ENCODE measurements around the gene MLX.

MLX gene

GRCh38 chr17:42563950-42564349, 3.0 kb upstream of the MLX start:
- 78% methylated on average over 7 of the region's 9 CpGs for WGBS
- peaks cover 49% of the 10 kb centered on the region for H3K4me1 ChIP-seq (ENCODE audit: control insufficient read depth, insufficient read depth, low read depth, low read length)
- H3K18ac ChIP-seq (ENCODE audit: low read depth in 1 of 2, low read length in 2 of 2), result no peak overlapping the region
- H3K27ac ChIP-seq (ENCODE audit: low read length, poor library complexity, severe bottlenecking), result no peak overlapping the region
- H3K79me1 ChIP-seq (replicated peaks; ENCODE audit: low read length, poor library complexity, severe bottlenecking), result peaks cover 28% of the 10 kb centered on the region
- H3K4me3 ChIP-seq (ENCODE audit: insufficient read depth in 1 of 2, low read depth in 1 of 2, low read length in 2 of 2), result peak overlapping the region in 1 of 2 experiments; percentile 95
- DNase-seq, result no peak
- no peak overlapping the region for H2BK15ac ChIP-seq (ENCODE audit: low read depth, poor library complexity, severe bottlenecking)
- no peak overlapping the region for H2BK12ac ChIP-seq (ENCODE audit: low read length in 2 of 2)
- H3K23ac ChIP-seq (ENCODE audit: low read length in 2 of 2), result no peak overlapping the region
- peak overlapping the region; percentile 97 for H3K9ac ChIP-seq (ENCODE audit: low read length)
- H3K36me3 ChIP-seq (ENCODE audit: control insufficient read depth in 1 of 2, insufficient read depth in 2 of 2, low read depth in 1 of 2, low read length in 2 of 2), result peaks cover 40 to 47% of the 10 kb centered on the region in 2 experiments
- no peak overlapping the region for H2AFZ ChIP-seq (ENCODE audit: low read depth, low read length)
- no peak overlapping the region for H2BK120ac ChIP-seq (ENCODE audit: low read depth, low read length)
- H3K27me3 ChIP-seq (ENCODE audit: control insufficient read depth in 1 of 2, insufficient read depth in 1 of 2, low read length in 2 of 2), result no peaks in the 10 kb centered on the region
- H3K9me3 ChIP-seq (ENCODE audit: control insufficient read depth, low read length), result no peaks in the 10 kb centered on the region
- H3K4me2 ChIP-seq (ENCODE audit: low read length, poor library complexity, severe bottlenecking), result no peak overlapping the region
- no peak overlapping the region for H4K8ac ChIP-seq (ENCODE audit: low read length)
- H3K14ac ChIP-seq (ENCODE audit: low read length in 2 of 2), result no peak overlapping the region
- no peak overlapping the region for H2BK5ac ChIP-seq (ENCODE audit: low read depth, low read length, poor library complexity, severe bottlenecking)
- H4K91ac ChIP-seq (ENCODE audit: low read length), result no peak overlapping the region
- no peak overlapping the region for H2AK5ac ChIP-seq (ENCODE audit: low read length, severe bottlenecking)
- H3K4ac ChIP-seq (ENCODE audit: low read depth in 1 of 2, low read length in 2 of 2), result no peak overlapping the region

- DNase-seq, result no peak
Observed at GRCh38 chr17:42564815-42565522, 1.9 kb upstream of the MLX start.

DNA sequence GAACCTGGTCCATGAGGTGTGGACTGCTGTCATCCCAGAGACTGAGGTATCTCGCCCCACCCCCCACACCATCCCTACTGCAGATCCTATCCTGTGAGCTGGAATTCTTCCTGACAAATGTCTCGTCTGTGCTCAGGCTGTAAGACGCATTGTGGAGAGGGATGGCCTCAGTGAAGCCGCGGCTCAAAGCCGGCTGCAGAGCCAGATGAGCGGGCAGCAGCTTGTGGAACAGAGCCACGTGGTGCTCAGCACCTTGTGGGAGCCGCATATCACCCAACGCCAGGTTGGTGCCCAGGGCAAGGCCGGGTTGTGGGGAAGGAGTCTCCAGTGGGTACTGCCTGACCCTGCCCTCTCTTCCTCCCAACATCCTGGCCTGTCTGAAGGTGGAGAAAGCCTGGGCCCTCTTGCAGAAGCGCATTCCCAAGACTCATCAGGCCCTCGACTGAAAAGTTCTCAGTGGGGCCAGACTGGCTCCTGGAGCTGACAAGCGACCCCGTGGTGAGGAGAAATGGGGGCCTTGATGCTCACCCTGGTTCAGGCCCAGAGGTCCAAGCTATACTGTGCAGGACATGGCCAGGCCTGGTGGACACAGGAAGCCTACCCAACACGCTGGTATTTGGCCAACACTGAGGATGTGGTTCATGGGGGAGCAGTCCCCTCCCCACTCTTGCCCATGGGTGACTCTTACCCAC, 1.2 kb upstream of the MLX start:
- no peak overlapping the region for H2BK15ac ChIP-seq (ENCODE audit: low read depth, poor library complexity, severe bottlenecking)
- WGBS, result 95% methylated on average over 16 of the region's 16 CpGs
- DNase-seq, result no peak
- H3K23ac ChIP-seq (ENCODE audit: low read length in 2 of 2), result no peak overlapping the region
- no peak overlapping the region for H3K4me2 ChIP-seq (ENCODE audit: low read length, poor library complexity, severe bottlenecking)
- H2BK12ac ChIP-seq (ENCODE audit: low read length in 2 of 2), result no peak overlapping the region
- peak overlapping the region; percentile 94 for H4K8ac ChIP-seq (ENCODE audit: low read length)
- H3K27ac ChIP-seq (ENCODE audit: low read length, poor library complexity, severe bottlenecking), result no peak overlapping the region
- H2BK5ac ChIP-seq (ENCODE audit: low read depth, low read length, poor library complexity, severe bottlenecking), result no peak overlapping the region
- H3K9me3 ChIP-seq (ENCODE audit: control insufficient read depth, low read length), result no peaks in the 10 kb centered on the region
- H3K9ac ChIP-seq (ENCODE audit: low read length), result peak overlapping the region; percentile 91
- peaks cover 49% of the 10 kb centered on the region for H3K4me1 ChIP-seq (ENCODE audit: control insufficient read depth, insufficient read depth, low read depth, low read length)
- H4K91ac ChIP-seq (ENCODE audit: low read length), result peak overlapping the region; percentile 2
- no peak overlapping the region for H3K4me3 ChIP-seq (ENCODE audit: insufficient read depth in 1 of 2, low read depth in 1 of 2, low read length in 2 of 2)
- H3K36me3 ChIP-seq (ENCODE audit: control insufficient read depth in 1 of 2, insufficient read depth in 2 of 2, low read depth in 1 of 2, low read length in 2 of 2), result peaks cover 57 to 61% of the 10 kb centered on the region in 2 experiments
- no peak overlapping the region for H2AK5ac ChIP-seq (ENCODE audit: low read length, severe bottlenecking)
- H3K27me3 ChIP-seq (ENCODE audit: control insufficient read depth in 1 of 2, insufficient read depth in 1 of 2, low read length in 2 of 2), result no peaks in the 10 kb centered on the region
- peaks cover 31% of the 10 kb centered on the region for H3K79me1 ChIP-seq (replicated peaks; ENCODE audit: low read length, poor library complexity, severe bottlenecking)
- no peak overlapping the region for H2AFZ ChIP-seq (ENCODE audit: low read depth, low read length)
- no peak overlapping the region for H3K18ac ChIP-seq (ENCODE audit: low read depth in 1 of 2, low read length in 2 of 2)
- H3K14ac ChIP-seq (ENCODE audit: low read length in 2 of 2), result no peak overlapping the region
- H3K4ac ChIP-seq (ENCODE audit: low read depth in 1 of 2, low read length in 2 of 2), result no peak overlapping the region
- no peak overlapping the region for H2BK120ac ChIP-seq (ENCODE audit: low read depth, low read length)

More at GRCh38 chr17:42564815-42565522, 1.9 kb upstream of the MLX start:
- H3K27ac ChIP-seq (ENCODE audit: low read length, poor library complexity, severe bottlenecking), result no peak overlapping the region
- H4K91ac ChIP-seq (ENCODE audit: low read length), result no peak overlapping the region
- no peak overlapping the region for H2AK5ac ChIP-seq (ENCODE audit: low read length, severe bottlenecking)
- no peak overlapping the region for H2BK15ac ChIP-seq (ENCODE audit: low read depth, poor library complexity, severe bottlenecking)
- H3K79me1 ChIP-seq (replicated peaks; ENCODE audit: low read length, poor library complexity, severe bottlenecking), result peaks cover 31% of the 10 kb centered on the region
- H3K9me3 ChIP-seq (ENCODE audit: control insufficient read depth, low read length), result no peaks in the 10 kb centered on the region
- no peak overlapping the region for H3K4ac ChIP-seq (ENCODE audit: low read depth in 1 of 2, low read length in 2 of 2)
- H3K23ac ChIP-seq (ENCODE audit: low read length in 2 of 2), result no peak overlapping the region
- H3K4me1 ChIP-seq (ENCODE audit: control insufficient read depth, insufficient read depth, low read depth, low read length), result peaks cover 49% of the 10 kb centered on the region
- no peak overlapping the region for H4K8ac ChIP-seq (ENCODE audit: low read length)
- H2BK5ac ChIP-seq (ENCODE audit: low read depth, low read length, poor library complexity, severe bottlenecking), result no peak overlapping the region
- no peak overlapping the region for H2AFZ ChIP-seq (ENCODE audit: low read depth, low read length)
- H2BK12ac ChIP-seq (ENCODE audit: low read length in 2 of 2), result no peak overlapping the region
- H2BK120ac ChIP-seq (ENCODE audit: low read depth, low read length), result no peak overlapping the region
- peak overlapping the region; percentile 14 for H3K9ac ChIP-seq (ENCODE audit: low read length)
- H3K36me3 ChIP-seq (ENCODE audit: control insufficient read depth in 1 of 2, insufficient read depth in 2 of 2, low read depth in 1 of 2, low read length in 2 of 2), result peaks cover 51 to 57% of the 10 kb centered on the region in 2 experiments
- no peak overlapping the region for H3K4me2 ChIP-seq (ENCODE audit: low read length, poor library complexity, severe bottlenecking)
- H3K14ac ChIP-seq (ENCODE audit: low read length in 2 of 2), result no peak overlapping the region
- no peaks in the 10 kb centered on the region for H3K27me3 ChIP-seq (ENCODE audit: control insufficient read depth in 1 of 2, insufficient read depth in 1 of 2, low read length in 2 of 2)
- no peak overlapping the region for H3K18ac ChIP-seq (ENCODE audit: low read depth in 1 of 2, low read length in 2 of 2)
- H3K4me3 ChIP-seq (ENCODE audit: insufficient read depth in 1 of 2, low read depth in 1 of 2, low read length in 2 of 2), result no peak overlapping the region
- WGBS, result 89% methylated on average over 15 of the region's 15 CpGs

GRCh38 chr17:42566215-42566882, 551 bp upstream of the MLX start:
- Histone ChIP-seq H3K14ac (ENCODE audit: low read length in 2 of 2) (peak overlapping the region in 1 of 2 experiments; percentile 13), H3K27ac (ENCODE audit: low read length, poor library complexity, severe bottlenecking) (peak overlapping the region; percentile 75), H3K27me3 (ENCODE audit: control insufficient read depth in 1 of 2, insufficient read depth in 1 of 2, low read length in 2 of 2) (no peaks in the 10 kb centered on the region), H2AK5ac (ENCODE audit: low read length, severe bottlenecking) (peak overlapping the region; percentile 66), H2BK5ac (ENCODE audit: low read depth, low read length, poor library complexity, severe bottlenecking) (peak overlapping the region; percentile 60), H2BK15ac (ENCODE audit: low read depth, poor library complexity, severe bottlenecking) (no peak overlapping the region), H3K4me3 (ENCODE audit: insufficient read depth in 1 of 2, low read depth in 1 of 2, low read length in 2 of 2) (peak overlapping the region; percentile 33 to 93), H4K91ac (ENCODE audit: low read length) (peak overlapping the region; percentile 96), H4K8ac (ENCODE audit: low read length) (peak overlapping the region; percentile 94), H3K23ac (ENCODE audit: low read length in 2 of 2) (no peak overlapping the region), H3K4me2 (ENCODE audit: low read length, poor library complexity, severe bottlenecking) (peak overlapping the region; percentile 46), H3K79me1 (replicated peaks; ENCODE audit: low read length, poor library complexity, severe bottlenecking) (peaks cover 31% of the 10 kb centered on the region), H2AFZ (ENCODE audit: low read depth, low read length) (peak overlapping the region; percentile 60), H3K4me1 (ENCODE audit: control insufficient read depth, insufficient read depth, low read depth, low read length) (peaks cover 49% of the 10 kb centered on the region), H3K18ac (ENCODE audit: low read depth in 1 of 2, low read length in 2 of 2) (peak overlapping the region; percentile 58 to 77), H2BK120ac (ENCODE audit: low read depth, low read length) (peak overlapping the region; percentile 29), H3K4ac (ENCODE audit: low read depth in 1 of 2, low read length in 2 of 2) (peak overlapping the region; percentile 92 to 100), H3K36me3 (ENCODE audit: control insufficient read depth in 1 of 2, insufficient read depth in 2 of 2, low read depth in 1 of 2, low read length in 2 of 2) (peaks cover 63 to 64% of the 10 kb centered on the region in 2 experiments), H3K9me3 (ENCODE audit: control insufficient read depth, low read length) (no peaks in the 10 kb centered on the region), H3K9ac (ENCODE audit: low read length) (peak overlapping the region; percentile 91), H2BK12ac (ENCODE audit: low read length in 2 of 2) (peak overlapping the region; percentile 32 to 75)
- DNase-seq, result no peak
- 66% methylated on average over 28 of the region's 28 CpGs for WGBS
